BJ (cell line): ENCODE results near the gene CCNL2. TPM values are rescaled to one million over a fixed set of nuclear protein-coding genes. Genes with fewer than 3 reads are reported as not detected.
A peak's percentile ranks its signal among the peaks of the same experiment; 100 is the strongest.

Source experiments
- CTCF ChIA-PET: fragments of 350-600 bp; formaldehyde crosslinking; extraction: SDS; loops from one replicate; lab custom pipeline; 2021; ENCODE audit warnings: antibody characterized with exemption, inconsistent platforms; lab: Yijun Ruan, JAX
- POLR2A ChIA-PET: fragments of 300-600 bp; sonication (Branson Sonifier 250); formaldehyde crosslinking; extraction: SDS; loops from one replicate; lab custom pipeline; 2021; ENCODE audit warnings: antibody characterized with exemption; lab: Charles Lee
- DNase-seq: peaks from one replicate; pipeline ENCODE4 v3.0.0-alpha.2; 2011; ENCODE audit warnings: low read depth
- H3K27me3 ChIP-seq: 2 replicates; pipeline ENCODE4 v1.6.0; 2011; ENCODE audit warnings: low read length; ENCODE audit not compliant: control insufficient read depth, insufficient read depth
- H3K36me3 ChIP-seq: 2 replicates; pipeline ENCODE4 v1.5.1; 2011; ENCODE audit warnings: low read length; ENCODE audit not compliant: control insufficient read depth, insufficient read depth
- H3K4me3 ChIP-seq: 2 replicates; pipeline ENCODE4 v1.5.1; 2011; ENCODE audit warnings: low read depth, mild to moderate bottlenecking, control low read depth, low read length
- polyA plus RNA-seq: library from polyadenylated mRNA; depleted of rRNA; stranded (reverse); fragments of >200 nt; gene quantifications from 2 replicates; pipeline ENCODE4 v1.2.3, GENCODE V29; 2011
- TF ChIP-seq, protein P1 (sequence below): IDR thresholded peaks from 2 replicates; pipeline ENCODE4 v1.5.1; 2011; ENCODE audit warnings: low read depth, mild to moderate bottlenecking, control low read depth, inconsistent platforms, low read length, moderate library complexity; ENCODE audit not compliant: insufficient read depth

CCNL2 gene
- polyA plus RNA-seq, 1 experiment, result 175 TPM

DNA sequence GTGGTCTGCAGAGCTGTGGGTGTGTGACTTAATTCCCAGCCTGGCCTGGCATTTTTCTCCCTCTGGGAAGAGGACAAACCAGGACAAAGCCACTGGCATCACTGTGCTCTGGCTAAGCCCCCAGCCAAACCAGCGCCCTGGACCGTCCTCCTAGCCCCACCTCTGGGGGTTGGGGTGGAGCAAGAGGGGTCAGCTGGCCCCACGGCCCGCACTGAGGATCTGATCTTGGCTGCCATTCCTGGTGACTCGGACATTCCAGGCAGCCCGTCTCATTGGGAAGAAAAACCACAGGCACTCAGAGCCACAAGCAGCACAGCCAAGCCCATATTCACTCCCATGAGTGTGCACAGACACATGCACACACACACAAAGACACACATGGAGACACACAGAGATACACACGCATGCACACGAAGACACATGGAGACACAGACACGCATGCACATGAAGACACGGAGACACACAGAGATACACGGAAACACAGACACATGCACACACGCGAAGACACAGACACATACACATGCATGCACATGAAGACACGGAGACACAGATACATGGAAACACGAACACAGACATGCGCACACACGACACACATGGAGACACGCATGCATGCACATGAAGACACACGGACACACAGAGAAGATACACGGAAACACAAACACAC is 38.5 kb downstream of the CCNL2 start:
- ChIA-PET POLR2A (no interaction called here), CTCF (interaction anchor here (1.0 to 1.4 kb wide), 5 partner anchors 11 to 15 kb away, joined by 3 to 9 read pairs (median 4); no protein-coding TSS in a partner anchor)
- H3K36me3 ChIP-seq, result 0 out of 2 replicates have a peak, but pooled peaks cover 1% of the 10 kb centered on the region
- H3K27me3 ChIP-seq, result no peaks in the 10 kb centered on the region
- no peak overlapping the region for H3K4me3 ChIP-seq
- TF ChIP-seq, protein P1, sequence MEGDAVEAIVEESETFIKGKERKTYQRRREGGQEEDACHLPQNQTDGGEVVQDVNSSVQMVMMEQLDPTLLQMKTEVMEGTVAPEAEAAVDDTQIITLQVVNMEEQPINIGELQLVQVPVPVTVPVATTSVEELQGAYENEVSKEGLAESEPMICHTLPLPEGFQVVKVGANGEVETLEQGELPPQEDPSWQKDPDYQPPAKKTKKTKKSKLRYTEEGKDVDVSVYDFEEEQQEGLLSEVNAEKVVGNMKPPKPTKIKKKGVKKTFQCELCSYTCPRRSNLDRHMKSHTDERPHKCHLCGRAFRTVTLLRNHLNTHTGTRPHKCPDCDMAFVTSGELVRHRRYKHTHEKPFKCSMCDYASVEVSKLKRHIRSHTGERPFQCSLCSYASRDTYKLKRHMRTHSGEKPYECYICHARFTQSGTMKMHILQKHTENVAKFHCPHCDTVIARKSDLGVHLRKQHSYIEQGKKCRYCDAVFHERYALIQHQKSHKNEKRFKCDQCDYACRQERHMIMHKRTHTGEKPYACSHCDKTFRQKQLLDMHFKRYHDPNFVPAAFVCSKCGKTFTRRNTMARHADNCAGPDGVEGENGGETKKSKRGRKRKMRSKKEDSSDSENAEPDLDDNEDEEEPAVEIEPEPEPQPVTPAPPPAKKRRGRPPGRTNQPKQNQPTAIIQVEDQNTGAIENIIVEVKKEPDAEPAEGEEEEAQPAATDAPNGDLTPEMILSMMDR, result no peak
- DNase-seq, result peak; percentile 87

DNA sequence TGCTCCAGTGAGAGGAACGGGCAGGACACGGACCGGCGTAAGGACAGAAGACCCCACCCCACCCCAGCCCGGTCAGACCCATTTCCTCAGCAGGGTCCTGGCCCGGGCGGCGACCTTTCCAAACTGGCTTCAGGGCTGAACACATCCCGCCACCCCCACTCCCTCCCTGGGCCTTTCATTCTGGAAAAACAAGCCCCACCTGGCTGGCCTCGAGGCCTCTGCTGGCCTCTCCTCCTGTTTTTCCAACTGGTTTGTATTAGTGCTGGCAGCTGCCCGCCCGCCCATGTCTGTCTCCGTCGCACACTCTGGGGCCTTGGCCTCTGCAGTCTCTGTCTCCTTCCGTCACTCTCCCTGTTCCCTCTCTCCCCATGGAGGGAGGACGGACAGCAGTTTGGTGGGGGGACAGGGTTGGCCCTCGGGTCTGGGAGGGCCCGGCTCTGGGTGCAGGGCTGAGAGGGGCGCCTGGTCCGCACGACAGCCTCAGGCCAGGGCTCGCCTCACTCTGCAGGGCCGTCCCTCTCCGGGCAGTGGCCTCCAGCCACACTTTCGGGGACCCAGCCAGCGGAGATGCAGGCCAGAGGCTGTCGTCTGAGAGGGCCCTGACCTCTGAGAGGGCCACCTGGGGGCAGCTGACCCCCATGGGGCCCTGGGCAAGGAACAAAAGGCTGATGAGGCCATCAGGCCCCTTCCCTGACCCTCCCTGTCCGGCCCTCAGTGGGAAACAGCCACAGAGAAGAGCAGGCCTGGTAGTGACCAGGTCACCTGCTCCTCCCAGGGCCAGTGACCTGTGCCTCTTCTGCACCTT is 39.3 kb downstream of the CCNL2 start:
- POLR2A ChIA-PET, result no interaction called here
- H3K4me3 ChIP-seq, result peak overlapping the region; percentile 12
- TF ChIP-seq, protein P1, result no peak
- CTCF ChIA-PET, result interaction anchor here (0.6 to 1.4 kb wide), 8 partner anchors 12 to 145 kb away, joined by 3 to 9 read pairs (median 4); no protein-coding TSS in a partner anchor
- DNase-seq, result peak; percentile 68
- H3K27me3 ChIP-seq, result no peaks in the 10 kb centered on the region
- peaks cover 2% of the 10 kb centered on the region for H3K36me3 ChIP-seq

DNA sequence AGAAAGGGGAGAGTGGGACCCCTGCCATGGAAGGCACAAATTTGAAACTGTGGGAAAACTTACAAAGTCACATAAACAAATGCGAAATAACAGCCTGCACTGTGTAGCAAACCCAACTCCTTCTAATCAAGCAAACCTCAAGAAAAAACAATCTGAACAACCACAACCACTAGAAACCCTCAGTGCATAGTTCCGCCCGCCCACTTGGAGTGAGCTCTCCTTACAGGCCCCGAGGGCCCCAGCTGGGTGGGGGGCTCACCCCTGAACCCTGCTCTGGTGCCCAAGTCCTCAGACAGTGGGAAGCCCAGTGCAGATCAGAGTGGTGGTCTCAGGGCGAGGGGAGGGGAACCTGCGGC is 39.8 kb downstream of the CCNL2 start:
- no peaks in the 10 kb centered on the region for H3K27me3 ChIP-seq
- H3K4me3 ChIP-seq, result peak overlapping the region; percentile 95
- H3K36me3 ChIP-seq, result peaks cover 7% of the 10 kb centered on the region
- no peak for DNase-seq
- TF ChIP-seq, protein P1, result no peak
- POLR2A ChIA-PET, result interaction anchor here (1.0 kb wide), 1 partner anchor 16 kb away, joined by 4 read pairs; no protein-coding TSS in a partner anchor
- CTCF ChIA-PET, result interaction anchor here (0.6 to 2.7 kb wide), 5 partner anchors 12 to 474 kb away, joined by 3 to 31 read pairs (median 3); no protein-coding TSS in a partner anchor

DNA sequence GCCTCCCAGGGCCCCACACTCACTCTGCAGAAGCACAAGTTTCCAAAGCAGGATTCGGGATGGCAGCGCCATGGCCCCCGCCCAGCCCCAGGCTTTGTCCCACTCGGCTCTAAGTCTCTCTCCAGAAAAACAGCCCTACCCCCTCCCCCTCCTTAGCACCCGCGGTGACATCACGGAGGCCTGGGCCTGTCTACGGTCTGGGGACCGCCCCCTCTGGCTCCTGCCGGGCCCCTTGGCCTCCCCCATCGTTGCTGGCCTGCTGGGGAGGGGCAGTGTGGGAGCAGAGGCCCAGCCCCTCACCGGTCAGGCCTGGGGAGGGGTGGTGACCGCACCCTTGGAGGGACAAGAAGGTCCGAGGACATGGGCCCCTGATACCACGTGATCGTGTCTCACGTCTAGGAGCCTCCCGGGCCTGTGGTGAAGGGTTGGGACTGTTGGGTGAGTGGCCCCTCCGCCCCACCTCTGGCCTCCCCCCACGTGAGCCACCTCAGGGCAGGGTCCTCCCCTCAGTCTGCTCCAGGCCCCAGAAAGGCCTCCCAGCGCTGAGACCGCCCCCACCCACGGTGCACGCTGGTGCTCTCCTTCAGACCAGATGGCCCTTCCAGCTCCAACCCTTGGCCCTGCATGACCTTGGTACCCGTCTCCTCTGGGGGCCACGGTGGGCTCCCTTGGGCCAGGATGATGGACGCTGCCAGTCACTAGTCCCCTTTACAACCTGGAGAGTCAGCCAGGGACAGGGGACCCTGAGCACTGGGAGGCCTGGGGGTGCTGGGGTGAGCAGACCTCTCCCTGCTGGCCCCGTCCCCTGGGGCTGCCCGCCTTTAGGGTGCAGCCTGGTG is 40.5 kb downstream of the CCNL2 start, which contains the start of gene MXRA8:
TSS of gene MXRA8 (minus strand) at position 123 of the 839 bp plus-strand sequence. CDS start at position 72, 51 bp downstream.
- peak within 1 kb of the TSS; percentile 95 for H3K4me3 ChIP-seq
- peaks cover 14% of the 10 kb centered on the region for H3K36me3 ChIP-seq
- no peaks in the 10 kb centered on the region for H3K27me3 ChIP-seq
- POLR2A ChIA-PET, result interaction anchor here (0.6 to 1.0 kb wide), 2 partner anchors 17 to 49 kb away, joined by 3 to 4 read pairs; no protein-coding TSS in a partner anchor
- TF ChIP-seq, protein P1, result no peak
- peak; percentile 73 for DNase-seq
- CTCF ChIA-PET, result interaction anchor here (0.6 to 2.7 kb wide), 4 partner anchors 10 to 473 kb away, joined by 3 to 31 read pairs (median 6); partner anchors contain the start of gene DVL1
